Lung microvascular endothelial cell (primary cell): ENCODE data around the gene SLC6A12. TPM values are rescaled to one million over a fixed set of nuclear protein-coding genes. Genes with fewer than 3 reads are reported as not detected.
"Not testable (repeated sequence)": the region's sequence is repeated elsewhere in the genome, so short reads cannot be mapped to it uniquely, and the experiment has no call there.

Source experiments
- DNase-seq, 2 donors: peaks; one replicate each; pipeline versions ENCODE4 v3.0.0 to v3.0.0-alpha.2; 2010; ENCODE audit warnings: low read depth in 2 of 2
- total RNA-seq: library from RNA; depleted of rRNA; stranded (reverse); fragments of >200 nt; gene quantifications from 2 replicates; pipeline ENCODE4 v1.2.1, GENCODE V29; 2014

Gene SLC6A12
- total RNA-seq, 1 donor from 2014 or later, result not detected

DNA sequence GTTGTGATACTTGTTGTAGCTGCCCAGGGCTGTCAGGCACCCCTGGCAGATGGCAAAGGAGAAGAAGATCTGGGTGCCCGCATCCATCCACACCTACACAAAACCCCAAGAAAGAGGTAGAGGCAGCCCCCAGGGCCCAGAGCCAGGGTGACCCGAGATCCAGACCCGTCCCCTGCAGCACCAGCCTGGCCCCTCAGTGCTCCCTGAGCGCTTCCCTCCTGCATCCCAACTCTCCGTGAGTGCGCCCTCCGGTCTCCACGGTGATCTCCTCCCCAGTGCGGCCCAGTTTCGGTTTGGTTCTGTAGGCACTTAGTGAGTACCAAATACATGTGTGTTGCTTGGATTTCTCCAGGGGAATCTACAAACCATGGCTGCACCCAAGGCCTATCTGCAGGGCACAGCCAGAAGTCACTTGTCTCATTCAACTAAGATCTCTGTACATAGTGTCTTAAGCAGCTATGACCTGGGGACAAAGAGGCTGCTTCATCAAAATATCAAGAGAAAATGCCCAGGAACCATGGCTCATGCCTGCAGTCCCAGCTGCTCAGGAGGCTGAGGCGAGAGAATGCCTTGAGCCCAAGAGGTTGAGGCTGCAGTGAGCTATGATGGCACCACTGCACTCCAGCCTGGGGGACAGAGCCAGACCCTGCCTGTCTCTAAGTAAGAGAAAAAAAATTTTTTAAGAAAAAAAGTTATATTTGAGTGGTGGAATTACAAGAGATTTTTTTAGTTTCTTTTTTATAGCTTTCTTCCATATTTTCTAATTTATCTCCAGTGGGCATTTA, 15.9 kb downstream of the SLC6A12 start:
- DNase-seq, result no peak

DNA sequence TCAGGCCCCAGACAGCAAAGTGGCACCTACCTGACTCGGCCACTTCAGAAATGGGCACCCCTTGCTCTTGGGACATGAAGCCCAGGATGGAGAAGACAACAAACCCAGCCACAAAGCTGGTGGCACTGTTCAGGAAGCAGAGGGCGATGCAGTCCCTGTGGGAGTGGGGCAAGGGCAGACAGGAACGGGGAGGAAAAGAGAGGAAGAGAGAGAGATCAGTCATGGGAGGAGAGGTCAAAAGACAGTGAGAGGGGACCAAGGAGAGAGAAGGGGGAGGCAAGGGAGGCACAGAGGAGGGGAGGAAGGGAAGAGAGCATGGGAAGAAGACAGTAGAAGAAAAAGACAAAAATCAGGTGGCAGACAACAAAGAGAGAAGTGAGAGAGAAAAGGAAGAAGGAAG, 16.6 kb downstream of the SLC6A12 start:
- DNase-seq, result no peak

DNA sequence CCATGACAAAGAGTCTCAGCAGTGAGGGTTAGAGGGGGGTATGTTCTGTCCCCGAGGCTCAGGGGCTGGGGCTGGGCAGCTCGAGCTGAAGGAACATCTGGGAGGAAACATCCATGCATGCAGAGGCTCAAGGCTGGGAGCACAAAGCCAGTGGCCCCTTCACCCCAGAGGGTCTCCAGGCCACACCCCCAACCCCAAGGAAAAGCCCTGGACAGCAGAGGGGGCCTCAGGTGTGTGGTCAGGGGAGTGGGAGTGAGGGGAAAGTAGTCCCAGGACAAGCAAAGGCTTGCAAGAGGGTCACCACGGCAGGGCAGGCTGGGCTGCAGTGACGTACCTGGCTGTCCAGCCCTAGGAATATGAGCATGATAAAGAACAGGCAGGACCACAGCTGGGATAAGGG, 17.5 kb downstream of the SLC6A12 start:
- no peak for DNase-seq

DNA sequence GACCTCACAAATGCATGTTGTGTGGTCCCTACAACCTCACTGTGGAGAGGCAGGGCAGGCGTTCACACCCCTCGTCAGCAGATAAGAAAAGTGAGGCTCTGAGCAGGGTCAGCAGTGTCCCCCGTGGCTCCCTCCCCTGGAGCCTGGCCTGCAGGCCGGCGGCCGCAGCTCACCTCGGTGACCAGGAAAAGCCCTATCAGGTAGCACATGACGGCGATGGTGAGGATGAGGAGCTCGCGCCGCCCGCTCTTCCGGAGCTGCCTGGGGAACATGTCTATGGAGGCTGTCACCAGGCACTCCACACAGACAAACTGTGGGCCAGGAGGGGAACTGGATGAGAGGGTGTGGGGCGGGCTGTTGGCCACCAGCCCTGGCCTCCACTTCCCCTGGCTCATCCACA, 18.0 kb downstream of the SLC6A12 start:
- DNase-seq, result no peak

DNA sequence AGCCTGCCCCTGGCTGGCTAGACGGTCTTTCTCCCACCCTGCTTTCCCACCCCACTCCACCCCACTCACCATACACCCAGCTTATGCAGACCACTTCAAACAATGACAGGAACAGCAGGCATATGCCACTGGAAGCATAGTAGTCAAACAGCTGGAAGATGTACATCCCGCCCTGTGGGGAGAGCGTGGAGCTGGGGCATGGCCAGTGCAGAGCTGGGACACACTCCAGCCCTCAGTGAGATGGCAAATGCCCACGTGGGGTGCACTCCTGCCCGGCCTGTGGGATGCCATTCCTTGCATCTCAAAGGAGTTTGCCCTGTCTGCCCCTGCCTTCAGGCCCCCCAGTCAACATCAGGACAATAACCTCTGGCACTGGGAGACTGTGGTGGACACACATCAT, 18.8 kb downstream of the SLC6A12 start:
- DNase-seq, result no peak

DNA sequence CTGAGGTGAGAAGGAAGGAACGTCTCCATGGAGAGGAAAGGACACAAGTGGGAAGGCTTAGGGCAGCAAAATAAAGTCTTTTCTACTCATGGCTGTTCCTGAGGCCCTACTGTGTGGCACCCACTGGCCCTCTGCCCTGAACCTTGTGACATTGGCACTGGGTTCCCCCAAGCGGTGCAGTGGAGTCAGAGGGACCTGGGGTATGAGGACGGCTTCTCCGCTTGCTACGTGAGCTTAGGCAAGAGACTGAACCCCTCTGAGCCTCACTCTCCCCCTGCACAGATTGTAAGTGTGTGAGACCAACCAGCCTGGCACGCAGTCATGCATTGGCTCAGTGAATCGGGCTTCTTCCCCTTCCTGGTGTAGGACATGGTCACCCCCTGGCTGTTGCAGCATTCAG, 19.7 kb downstream of the SLC6A12 start:
- no peak for DNase-seq

DNA sequence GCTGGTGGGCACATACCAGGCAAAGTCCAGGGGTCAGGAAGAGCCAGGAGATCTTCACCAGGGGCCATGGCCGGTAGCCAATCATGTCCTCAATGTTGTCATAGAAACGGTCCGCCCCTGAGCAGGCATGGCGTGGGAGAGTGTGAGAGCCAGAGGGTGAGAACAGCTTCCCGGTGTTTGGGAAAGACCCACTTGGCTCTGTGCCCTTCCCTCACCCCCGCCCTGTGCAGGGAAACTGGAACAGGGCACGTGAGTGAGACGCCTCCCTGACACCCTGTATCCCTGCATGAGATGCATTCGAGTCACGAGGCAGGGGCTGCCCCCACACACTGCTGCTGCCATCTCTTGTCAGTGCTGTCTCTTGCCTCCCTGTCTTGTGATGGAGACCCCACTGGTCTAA, 20.7 kb downstream of the SLC6A12 start:
- peak in 1 of 2 donors; percentile 49 for DNase-seq

DNA sequence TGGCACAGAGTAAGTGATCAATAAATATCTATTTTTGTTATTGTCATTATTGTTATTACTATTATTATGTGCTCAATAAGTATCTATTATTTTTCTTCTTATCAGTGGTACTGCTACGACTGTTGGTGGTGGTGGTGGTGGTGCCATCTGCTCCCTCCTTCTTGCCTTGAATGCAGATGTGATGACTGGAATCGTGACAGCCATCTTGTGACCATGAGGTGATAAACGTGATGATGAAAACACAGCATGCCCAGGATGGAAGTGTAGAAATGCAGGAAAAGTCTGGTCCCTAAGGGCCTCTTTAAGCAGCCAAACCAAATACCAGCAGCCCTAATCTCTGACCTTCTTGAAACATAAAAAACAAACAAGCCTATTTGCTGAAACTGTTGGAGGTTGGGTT, 22.4 kb downstream of the SLC6A12 start:
- DNase-seq, result no peak

DNA sequence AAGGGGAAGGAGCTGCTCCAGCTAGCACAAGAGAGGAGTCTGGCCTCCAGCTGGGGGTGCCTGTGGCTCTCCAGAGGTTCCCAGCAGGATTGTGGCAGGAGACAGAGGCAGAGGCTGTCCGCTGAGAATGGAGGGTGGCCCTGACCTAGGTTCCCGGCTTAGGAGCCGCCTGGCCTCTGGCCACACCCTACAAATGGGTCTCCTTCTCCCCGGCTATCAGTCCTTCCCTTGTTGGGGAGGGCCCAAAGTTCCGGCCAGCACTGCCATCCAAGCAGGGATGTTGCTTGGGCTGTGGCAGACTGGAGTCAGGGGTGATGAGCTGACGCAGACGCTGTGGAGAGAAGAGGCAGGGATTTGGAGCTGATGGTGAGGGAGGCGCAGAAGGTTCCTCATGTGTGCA, 23.1 kb downstream of the SLC6A12 start:
- DNase-seq, result no peak

DNA sequence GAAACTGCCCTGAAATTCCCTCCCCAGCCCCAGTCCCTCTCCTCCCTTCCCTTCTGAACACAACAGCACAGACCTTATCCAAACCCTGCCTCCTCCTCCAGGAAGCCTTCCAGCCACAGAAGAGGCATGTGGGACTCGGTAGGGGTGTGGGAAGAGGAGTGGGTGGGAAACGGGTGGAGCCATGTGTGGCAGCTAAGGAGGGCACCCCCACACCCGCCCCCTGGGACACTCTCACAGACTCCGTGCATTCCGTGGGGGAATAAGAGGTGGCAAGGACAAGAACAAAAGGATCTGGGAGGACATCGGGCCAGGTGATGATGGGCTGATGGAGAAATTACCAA, 24.4 kb downstream of the SLC6A12 start:
- DNase-seq, result no peak

DNA sequence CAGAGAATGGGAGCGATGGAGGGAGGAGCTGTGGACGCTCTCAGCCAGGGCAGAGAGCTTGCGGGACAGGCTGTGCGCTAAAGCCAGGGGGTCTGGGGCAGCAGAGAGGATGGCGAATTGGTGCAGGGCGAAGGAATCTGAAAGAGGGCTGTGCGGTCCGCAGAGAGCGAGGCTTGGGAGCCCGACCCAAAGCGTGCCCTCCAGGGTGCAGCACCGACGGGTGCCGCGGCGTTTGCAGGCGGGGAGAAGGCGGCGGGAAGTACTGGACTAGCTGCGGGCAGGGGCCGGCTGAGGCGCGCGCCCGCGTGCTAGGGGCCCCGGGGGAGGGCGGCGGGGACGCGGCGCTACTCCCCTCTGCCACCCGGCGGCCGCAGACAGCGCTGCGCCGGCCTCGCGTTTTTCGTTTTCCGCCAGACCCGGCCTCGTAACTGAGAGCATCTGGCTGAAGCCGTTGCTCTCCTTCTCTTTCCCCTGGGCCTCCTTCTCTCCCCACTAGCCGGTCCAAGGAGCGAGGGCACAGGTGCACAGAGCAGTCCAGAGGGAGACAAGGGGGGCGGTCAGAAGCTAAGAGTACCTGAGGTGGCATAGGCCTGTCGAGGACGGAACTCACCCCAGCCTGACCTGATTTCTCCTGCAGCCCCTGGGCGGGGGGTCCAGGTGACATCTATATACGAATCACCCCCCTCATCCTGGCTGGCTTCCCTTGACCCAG, 24.9 kb downstream of the SLC6A12 start:
- DNase-seq, result peak; percentile 51 to 66

DNA sequence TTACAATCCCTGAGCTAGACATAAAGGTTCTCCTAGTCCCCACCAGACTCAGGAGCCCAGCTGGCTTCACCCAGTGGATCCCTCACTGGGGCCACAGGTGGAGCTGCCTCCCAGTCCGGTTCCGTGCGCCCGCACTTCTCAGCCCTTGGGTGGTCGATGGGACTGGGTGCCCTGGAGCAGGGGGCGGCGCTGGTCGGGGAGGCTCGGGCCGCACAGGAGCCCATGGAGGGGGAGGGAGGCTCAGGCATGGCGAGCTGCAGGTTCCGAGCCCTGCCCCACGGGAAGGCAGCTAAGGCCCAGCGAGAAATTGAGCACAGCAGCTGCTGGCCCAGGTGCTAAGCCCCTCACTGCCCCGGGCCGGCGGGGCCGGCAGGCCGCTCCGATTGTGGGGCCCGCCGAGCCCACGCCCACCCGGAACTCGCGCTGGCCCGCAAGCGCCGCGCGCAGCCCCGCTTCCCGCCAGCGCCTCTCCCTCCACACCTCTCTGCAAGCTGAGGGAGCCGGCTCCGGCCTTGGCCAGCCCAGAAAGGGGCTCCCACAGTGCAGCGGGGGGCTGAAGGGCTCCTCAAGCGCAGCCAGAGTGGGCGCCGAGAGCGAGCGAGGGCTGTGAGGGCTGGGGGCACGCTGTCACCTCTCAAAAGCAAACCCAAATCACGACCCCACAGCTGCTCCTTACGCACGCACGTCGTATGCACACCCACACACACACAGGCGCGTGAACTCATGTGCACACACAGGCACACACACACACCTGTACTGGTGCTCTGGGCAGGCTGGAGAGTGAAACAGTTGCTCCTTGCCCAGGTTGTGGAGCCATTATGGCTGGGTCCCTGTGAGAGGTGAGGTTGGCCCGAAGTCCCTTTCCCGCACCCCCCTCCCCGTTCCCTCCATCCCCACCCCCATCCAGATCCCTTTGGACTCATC, 25.7 kb downstream of the SLC6A12 start:
- not testable (repeated sequence) for DNase-seq

DNA sequence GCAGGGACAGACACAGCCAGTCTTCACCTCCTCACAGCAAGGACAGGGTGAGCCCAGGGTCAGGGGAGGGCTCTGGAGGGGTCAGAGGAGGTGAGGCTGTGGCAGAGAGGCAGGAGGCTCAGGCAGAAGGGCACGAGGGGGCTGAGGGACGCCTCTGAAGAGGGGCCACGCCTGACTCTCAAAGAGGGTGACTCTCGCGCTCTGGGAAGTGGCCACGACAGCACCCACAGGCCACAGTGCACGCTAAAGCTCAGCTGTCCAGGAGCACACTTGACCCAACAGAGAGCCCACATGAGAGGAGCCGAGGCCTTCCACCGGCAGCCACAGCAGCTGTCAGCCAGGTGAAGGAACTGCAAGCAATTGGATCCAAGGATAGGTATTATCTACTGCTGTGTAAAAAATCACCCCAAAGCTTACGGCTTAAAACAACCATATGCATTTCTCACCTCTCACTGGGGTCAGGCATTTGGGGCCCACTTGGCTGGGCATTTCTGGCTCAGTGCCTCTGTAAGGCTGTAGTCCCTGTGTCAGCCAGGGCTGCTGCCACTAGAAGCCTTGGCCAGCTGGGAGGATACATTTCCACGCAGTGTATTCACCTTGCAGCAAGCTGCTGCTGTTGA, 27.8 kb downstream of the SLC6A12 start:
- DNase-seq, result no peak

DNA sequence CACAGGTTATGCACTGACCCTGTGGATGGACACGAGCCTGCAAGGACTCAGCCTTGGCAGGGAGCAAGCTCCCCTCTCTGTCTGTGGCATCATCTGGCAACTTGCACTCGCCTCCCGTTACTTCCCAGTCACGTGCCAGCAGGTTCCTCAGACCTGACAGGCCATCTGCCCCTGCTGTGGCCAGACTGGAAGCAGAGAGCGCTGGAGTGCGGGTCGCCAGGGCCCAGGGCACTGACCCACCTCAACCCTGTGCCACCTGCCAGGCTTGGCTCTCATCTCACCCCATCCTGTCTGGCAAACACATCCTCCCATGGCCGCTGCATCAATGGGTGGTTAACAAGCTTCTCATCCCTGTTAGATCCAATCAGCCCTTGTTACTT, 28.4 kb downstream of the SLC6A12 start:
- DNase-seq, result no peak

DNA sequence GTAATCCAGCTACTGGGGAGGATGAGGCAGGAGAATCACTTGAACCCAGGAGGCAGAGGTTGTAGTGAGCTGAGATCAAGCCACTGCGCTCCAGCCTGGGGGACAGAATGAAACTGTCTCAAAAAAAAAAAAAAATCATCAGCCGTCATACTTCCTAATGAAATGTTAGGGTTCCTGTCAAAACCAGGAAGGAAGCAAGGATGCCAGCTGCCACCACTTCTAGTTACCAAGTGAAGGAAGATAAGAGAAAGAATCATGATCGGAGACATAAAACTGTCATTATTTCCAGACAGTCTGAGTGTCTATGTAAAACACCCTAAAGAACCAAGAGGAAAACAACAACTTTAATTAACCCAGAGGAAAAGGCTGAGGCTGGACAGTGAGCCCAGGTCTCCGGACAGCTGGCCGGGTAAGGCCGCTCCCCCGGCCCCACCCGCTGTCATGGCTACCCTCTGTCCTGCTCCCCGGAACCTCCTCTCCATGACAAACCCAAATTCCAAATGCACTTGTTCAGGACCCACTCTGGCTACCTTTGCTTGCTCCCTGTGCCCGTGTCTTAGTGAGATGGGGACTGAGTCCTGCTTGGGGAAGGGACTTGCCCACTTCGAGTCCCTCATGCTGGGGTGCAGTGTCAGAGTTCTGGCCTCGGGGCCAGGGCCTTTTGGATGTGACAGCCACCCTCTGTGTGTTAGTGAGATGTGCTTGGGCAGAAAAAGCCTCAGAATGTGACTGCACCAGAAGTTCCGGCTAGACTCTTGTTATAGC, 29.0 kb downstream of the SLC6A12 start:
- no peak for DNase-seq

DNA sequence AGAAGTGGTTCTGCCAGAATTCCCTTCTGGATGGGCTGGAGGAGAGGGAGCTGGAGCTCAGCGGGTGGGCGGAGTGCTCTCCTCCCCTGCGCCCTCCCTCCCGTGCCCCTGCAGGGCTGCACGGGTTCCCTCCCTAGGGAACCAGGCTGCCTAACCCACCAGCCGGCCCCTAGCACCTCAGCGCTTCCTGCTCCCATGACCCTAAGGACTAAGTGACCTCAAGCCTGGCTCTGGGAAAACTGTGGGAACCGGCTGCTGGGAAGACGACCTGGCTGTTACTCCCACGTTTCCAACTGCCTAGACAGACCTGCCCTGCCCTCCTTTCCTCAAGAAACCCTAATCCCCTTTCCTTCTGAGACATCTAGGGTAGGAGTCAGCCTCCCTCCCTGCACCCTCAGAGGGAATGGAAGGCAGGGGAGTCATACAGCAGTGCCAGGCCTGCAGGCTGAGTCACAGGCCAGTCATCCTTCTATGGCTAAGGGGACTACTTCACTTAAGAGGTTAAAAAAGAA, 31.5 kb downstream of the SLC6A12 start:
- peak in 1 of 2 donors; percentile 50 for DNase-seq

DNA sequence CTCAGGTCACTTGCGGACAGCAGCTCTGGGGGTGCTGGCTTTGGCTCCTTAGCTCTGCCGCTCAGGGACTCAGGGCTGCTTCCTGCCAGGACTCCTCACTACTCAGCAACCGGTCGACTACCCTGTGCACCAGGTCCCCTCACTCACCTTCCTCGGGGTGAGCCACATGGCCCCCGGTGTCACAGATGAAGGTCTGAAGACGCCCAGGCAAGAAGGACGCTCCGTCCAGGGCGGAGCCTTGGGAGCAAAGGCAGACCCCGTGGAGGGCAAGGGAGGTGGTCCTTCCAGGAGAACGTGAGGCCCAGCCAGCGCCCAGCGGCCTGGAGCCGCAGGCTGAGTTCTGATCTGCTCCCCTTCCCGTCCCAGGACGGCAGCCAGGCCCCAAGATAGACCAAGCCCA, 32.0 kb downstream of the SLC6A12 start:
- DNase-seq, result no peak

DNA sequence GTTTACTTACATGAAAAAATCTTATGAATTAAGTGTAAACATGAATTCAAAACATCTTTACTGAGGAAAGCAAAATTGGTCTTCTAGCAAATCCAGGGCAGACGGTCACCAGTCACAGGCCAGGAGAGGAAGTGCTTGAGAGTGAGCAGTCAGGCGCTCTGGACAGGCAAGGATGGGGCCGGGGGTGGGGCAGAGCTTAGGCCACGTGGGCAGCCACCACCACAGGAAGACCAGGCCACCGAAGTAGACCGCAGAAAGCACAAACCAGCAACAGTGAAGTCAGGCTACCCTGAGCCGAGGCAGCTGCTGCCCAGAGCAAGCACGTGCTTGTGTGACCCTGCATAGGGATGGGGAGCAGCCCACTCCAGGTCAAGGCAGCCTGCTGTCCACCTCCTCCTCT, 33.5 kb downstream of the SLC6A12 start:
- peak; percentile 51 to 57 for DNase-seq

DNA sequence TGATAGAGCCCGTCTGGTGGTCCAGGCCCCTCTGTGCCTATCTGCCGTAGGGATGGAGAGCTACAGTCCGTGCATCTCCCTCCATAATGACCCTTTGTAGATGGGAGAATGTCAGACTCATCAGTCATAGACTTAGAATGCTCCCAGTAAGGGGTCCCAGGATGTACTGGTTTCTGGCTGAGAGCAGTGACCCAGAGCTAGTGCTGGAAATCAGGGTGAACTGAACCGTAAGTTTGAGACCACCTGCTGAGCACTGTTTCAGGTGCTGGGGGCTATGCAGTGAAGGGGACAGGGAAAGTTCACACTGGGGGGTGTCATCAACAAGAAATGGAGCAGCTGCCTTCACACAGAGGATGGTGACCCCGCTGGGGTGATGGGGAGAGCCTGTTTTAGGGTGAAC, 34.1 kb downstream of the SLC6A12 start:
- no peak for DNase-seq

DNA sequence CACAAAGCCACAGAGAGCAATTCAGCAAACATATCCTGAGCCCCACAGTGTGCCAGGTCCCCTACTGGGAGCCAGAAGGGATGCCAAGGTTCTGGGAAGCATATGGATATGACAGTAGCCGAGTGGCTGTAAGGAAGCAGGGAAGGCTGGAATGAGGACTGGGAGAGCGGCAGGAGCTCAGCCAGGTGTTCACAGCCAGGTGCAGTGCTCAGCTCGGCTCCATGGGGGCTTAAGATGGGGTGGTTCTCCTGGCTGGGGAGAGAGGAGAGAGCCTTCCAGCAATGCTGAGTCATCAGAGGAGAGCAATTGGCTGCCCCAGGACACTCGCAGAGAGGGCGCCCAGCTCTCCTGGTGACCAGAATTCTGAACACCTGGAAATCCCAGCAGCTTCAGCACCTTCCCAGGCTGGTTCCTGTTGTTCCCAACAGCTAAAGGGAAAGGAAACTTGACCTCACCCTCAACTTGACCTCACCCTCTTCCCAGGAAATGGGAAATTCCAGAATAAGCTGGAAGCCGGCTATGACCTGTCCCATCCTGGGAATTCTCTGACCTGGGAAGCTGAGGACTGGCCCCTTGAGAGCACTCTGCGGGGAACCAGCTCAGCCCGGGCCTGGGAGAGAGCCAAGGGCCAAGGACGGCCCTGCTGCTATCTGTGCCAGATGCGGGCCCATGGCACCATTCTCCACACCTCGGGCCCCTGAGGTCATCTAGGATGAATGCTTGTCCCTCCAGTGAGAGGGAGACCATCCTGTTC, 34.6 kb downstream of the SLC6A12 start:
- DNase-seq, result peak; percentile 24 to 56
